HG03469 (cell line): ENCODE results near the gene LSP1.

ENCODE experiments used
- ATAC-seq: cut with Tn5 transposase; IDR thresholded peaks from one replicate; pipeline ENCODE4 v1.9.1; 2021; ENCODE audit warnings: mild to moderate bottlenecking, moderate library complexity, moderate number of reproducible peaks; ENCODE audit not compliant: unreplicated experiment

LSP1 gene

GRCh38 chr11:1913271-1914060 lies 60.6 kb downstream of the LSP1 start:
- no peak for ATAC-seq

GRCh38 chr11:1915795-1916131 lies 62.9 kb downstream of the LSP1 start:
- no peak for ATAC-seq

- no peak for ATAC-seq
Measured at GRCh38 chr11:1916132-1916985, 63.5 kb downstream of the LSP1 start.

GRCh38 chr11:1916986-1917522 lies 64.2 kb downstream of the LSP1 start:
- no peak for ATAC-seq

GRCh38 chr11:1917523-1918435 lies 64.9 kb downstream of the LSP1 start:
- no peak for ATAC-seq

- ATAC-seq: no peak
Measured at GRCh38 chr11:1918436-1919315, 65.8 kb downstream of the LSP1 start.

- ATAC-seq: no peak
Measured at GRCh38 chr11:1919391-1920127, 66.7 kb downstream of the LSP1 start, which contains the start of gene TNNT3. Gene TNNT3, plus strand, starts transcription at chr11:1919703. Its CDS starts 3,172 bp downstream, at chr11:1922875.

- no peak for ATAC-seq
Measured at GRCh38 chr11:1920128-1920908, 67.4 kb downstream of the LSP1 start.

GRCh38 chr11:1920909-1921573 lies 68.2 kb downstream of the LSP1 start:
- no peak for ATAC-seq

- no peak for ATAC-seq
Measured at GRCh38 chr11:1921574-1922141, 68.8 kb downstream of the LSP1 start.

- ATAC-seq: no peak
Measured at GRCh38 chr11:1922481-1923081, 69.7 kb downstream of the LSP1 start.

GRCh38 chr11:1923201-1923956 lies 70.5 kb downstream of the LSP1 start:
- no peak for ATAC-seq

GRCh38 chr11:1924181-1924580 lies 71.3 kb downstream of the LSP1 start:
- ATAC-seq: no peak

- ATAC-seq: no peak
Measured at GRCh38 chr11:1924646-1925372, 71.9 kb downstream of the LSP1 start.

- ATAC-seq: no peak
Measured at GRCh38 chr11:1925373-1926155, 72.7 kb downstream of the LSP1 start.
